Testis (tissue), 2 donors: ENCODE data around the gene FAM131C.

Experiments used
- CTCF ChIP-seq, 3 experiments: fragments of 450-650 bp in 2 of 3; fragments of 200-600 bp in 1 of 3; sonication (generic) in 1 of 3; IDR thresholded peaks; one replicate each; pipeline ENCODE4 v1.5.1; 2016 to 2019; ENCODE audit warnings: antibody characterized with exemption in 3 of 3, mild to moderate bottlenecking in 2 of 3, moderate library complexity in 1 of 3
- POLR2A ChIP-seq: fragments of 450-650 bp; IDR thresholded peaks from one replicate; pipeline ENCODE4 v1.6.1; 2017; ENCODE audit warnings: antibody characterized with exemption, mild to moderate bottlenecking, moderate library complexity

GRCh38 chr1:16120940-16121410, 47.5 kb upstream of the FAM131C start:
- TF ChIP-seq CTCF (IDR thresholded peaks at IDR 0.05) (no peak), POLR2A (no peak)
